ENCODE data around the gene L3MBTL2. TPM values are rescaled to one million over a fixed set of nuclear protein-coding genes. Genes with fewer than 3 reads are reported as not detected.
"Not testable (repeated sequence)": the region's sequence is repeated elsewhere in the genome, so short reads cannot be mapped to it uniquely, and the experiment has no call there.

The L3MBTL2 gene
- total RNA-seq: 15.3 TPM

DNA sequence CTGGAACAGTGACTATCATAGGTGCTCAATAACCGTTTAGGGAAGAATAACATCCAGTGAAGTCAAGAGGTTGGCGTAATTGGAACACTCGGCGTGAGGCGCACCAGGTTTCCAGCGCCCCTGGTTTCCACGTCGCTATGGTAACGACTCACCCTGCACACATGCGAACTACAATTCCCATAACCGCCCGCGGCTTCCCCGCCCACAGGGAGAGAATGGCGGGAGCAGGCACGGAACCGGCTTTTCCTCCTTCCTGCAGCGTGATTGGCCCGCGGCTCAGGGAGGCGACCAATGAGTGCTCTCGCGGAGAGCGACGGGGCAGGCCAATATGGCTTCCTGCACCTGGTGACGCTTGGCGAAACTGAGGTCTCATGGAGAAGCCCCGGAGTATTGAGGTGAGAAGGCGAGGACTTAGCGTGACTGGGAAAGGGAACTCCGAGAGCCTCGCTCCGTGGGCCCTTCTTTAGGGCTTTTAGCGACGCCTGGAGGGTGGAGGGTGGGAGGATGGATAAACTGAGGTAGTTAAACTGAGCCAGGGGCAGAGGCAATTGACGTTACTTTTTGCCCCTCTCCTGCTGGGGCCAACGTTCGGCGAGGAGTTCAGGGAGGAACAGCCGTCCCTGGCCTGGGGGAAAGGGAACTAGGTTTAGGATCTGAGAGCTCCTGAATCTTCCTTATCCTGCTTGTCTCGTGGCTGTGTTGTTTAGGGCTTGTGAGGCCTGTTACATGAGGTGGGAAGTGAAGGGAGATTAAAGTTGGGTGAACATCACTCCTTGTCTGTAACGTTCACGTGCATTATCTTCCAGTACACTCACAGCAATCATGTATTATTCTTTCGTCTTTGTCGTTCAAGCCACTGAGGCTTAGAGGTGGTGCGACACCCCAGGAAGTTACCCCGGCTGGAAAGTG lies at the start of gene L3MBTL2:
Gene L3MBTL2, plus strand, starts transcription at position 321 of the 909 bp plus-strand sequence. Its CDS starts 51 bp downstream, at position 372.
- peak; percentile 99 for DNase-seq

DNA sequence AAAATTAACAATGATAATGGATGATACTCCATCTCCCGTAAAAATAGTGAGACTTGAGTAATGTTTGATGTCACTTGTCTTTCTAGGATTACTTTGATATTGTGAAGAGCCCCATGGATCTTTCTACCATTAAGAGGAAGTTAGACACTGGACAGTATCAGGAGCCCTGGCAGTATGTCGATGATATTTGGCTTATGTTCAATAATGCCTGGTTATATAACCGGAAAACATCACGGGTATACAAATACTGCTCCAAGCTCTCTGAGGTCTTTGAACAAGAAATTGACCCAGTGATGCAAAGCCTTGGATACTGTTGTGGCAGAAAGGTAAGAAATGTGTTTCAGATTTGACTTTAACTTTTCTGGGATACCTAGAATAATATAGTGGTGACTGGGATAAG lies 48.0 kb upstream of the L3MBTL2 start:
- DNase-seq: no peak

DNA sequence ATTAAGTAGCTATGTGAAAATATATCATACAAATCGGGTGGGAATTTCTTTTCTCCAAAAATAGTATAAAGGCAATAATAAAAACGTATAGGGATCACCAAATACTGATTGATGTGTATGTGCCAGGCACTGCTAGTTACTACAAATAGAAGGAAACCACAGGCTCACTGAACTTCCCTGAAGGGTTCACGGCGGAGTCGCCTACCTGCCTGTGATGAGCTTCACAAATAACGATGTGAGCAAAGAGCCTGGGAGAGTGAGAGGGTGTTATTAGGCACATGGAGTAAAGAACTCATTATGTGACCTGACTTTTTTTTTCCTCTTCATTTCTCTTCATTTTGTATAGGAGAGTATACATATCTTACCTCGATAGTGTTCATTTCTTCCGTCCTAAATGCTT lies 36.0 kb upstream of the L3MBTL2 start:
- no peak for DNase-seq

DNA sequence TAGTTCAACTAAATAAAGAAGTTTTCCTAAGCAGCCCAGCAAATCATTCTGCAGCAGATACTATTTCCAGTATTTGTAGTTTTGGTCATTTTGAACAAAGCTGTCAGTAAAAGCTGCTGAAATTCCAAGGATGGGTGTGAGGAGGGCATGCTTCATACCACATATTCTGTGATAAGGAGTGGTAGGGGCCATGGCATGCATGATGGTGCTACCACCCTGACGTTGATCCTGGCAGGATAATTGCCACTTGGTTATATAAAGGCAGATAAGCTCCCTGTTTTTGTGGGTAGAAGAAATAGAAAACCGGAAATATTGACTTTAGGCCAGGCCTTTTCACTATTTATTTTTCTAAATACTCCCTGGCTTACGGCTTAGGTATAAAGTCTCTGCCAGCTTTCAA lies 33.1 kb upstream of the L3MBTL2 start:
- no peak for DNase-seq

GRCh38 chr22:41175546-41175945 lies 29.6 kb upstream of the L3MBTL2 start:
- no peak for DNase-seq

- DNase-seq: peak; percentile 45
Observed at GRCh38 chr22:41177040-41177621, 28.0 kb upstream of the L3MBTL2 start.

DNA sequence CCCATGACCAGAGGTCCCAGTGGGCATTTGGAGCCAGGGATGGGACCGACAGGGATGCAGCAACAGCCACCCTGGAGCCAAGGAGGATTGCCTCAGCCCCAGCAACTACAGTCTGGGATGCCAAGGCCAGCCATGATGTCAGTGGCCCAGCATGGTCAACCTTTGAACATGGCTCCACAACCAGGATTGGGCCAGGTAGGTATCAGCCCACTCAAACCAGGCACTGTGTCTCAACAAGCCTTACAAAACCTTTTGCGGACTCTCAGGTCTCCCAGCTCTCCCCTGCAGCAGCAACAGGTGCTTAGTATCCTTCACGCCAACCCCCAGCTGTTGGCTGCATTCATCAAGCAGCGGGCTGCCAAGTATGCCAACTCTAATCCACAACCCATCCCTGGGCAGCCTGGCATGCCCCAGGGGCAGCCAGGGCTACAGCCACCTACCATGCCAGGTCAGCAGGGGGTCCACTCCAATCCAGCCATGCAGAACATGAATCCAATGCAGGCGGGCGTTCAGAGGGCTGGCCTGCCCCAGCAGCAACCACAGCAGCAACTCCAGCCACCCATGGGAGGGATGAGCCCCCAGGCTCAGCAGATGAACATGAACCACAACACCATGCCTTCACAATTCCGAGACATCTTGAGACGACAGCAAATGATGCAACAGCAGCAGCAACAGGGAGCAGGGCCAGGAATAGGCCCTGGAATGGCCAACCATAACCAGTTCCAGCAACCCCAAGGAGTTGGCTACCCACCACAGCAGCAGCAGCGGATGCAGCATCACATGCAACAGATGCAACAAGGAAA lies 27.3 kb upstream of the L3MBTL2 start:
- peak; percentile 49 for DNase-seq

GRCh38 chr22:41178425-41178975 lies 26.6 kb upstream of the L3MBTL2 start:
- DNase-seq: no peak

GRCh38 chr22:41180362-41180761 lies 24.8 kb upstream of the L3MBTL2 start:
- DNase-seq: not testable (repeated sequence)

DNA sequence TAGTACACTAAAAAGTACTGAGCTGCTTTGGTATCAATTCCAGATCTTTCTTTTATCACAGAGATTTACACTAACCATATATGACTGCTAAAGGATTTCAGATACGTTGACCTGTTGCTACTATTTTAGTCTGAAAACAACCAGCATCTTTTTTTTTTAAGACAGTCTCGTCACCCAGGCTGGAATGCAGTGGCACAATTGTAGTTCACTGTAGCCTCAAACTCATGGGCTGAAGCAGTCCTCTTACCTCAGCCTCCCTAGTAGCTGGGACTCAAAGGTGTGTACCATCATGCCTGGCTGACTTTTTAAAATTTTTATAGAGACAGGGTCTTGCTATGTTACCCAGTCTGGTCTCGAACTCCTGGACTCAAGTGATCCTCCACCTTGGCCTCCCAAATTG lies 24.2 kb upstream of the L3MBTL2 start:
- DNase-seq: no peak

- peak; percentile 25 for DNase-seq
Observed at GRCh38 chr22:41181349-41182241, 23.5 kb upstream of the L3MBTL2 start.

DNA sequence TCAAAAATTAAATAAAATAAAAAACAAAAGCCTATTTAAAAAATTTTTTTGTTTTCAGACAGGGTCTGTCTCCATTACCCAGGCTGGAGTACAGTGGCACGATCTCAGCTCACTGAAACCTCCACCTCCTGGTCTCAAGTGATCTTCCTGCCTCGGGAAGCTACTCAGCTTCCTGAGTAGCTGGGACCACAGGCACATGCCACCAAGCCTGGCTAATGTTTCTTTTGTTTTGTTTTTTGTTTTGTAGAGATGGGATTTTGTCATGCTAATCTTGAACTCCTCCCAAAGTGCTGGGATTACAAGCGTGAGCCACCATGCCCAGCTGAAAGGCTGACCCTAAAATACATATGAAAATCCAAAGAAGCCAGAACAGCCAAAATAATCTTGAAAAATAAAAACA lies 20.4 kb upstream of the L3MBTL2 start:
- no peak for DNase-seq

DNA sequence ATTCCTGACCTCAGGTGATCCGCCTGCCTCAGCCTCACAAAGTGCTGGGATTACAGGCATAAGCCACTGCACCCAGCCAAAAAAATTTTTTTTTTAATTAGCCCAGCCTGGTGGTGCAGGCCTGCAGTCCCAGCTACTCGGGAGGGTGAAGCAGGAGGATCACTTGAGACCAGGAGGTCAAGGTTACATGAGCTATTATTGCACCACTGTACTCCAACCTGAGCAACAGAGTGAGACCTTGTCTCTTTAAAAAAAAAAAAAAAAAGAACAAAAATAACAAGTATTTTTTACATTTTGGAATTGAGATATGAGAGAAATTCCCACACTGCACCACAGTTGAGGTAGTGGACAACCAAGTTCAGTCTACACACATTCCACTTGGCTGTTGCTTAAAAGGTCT lies 13.6 kb upstream of the L3MBTL2 start:
- DNase-seq: no peak

DNA sequence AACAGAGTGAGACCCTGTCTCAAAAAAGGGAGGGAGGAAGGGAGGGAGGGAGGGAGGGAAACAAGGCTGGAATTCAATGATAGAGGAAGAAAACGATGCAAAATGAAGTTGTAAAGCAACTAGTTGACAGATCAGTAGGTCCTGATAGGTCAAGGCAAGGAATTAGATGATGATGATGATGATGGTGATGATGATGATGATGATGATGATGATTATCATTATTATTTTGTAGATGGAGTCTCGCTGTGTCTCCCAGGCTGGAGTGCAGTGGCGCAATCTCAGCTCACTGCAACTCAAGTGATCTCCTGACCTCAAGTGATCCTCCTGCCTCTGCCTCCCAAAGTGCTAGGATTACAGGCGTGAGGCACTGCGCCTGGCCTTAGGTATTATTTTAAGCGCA lies 11.3 kb upstream of the L3MBTL2 start:
- no peak for DNase-seq

DNA sequence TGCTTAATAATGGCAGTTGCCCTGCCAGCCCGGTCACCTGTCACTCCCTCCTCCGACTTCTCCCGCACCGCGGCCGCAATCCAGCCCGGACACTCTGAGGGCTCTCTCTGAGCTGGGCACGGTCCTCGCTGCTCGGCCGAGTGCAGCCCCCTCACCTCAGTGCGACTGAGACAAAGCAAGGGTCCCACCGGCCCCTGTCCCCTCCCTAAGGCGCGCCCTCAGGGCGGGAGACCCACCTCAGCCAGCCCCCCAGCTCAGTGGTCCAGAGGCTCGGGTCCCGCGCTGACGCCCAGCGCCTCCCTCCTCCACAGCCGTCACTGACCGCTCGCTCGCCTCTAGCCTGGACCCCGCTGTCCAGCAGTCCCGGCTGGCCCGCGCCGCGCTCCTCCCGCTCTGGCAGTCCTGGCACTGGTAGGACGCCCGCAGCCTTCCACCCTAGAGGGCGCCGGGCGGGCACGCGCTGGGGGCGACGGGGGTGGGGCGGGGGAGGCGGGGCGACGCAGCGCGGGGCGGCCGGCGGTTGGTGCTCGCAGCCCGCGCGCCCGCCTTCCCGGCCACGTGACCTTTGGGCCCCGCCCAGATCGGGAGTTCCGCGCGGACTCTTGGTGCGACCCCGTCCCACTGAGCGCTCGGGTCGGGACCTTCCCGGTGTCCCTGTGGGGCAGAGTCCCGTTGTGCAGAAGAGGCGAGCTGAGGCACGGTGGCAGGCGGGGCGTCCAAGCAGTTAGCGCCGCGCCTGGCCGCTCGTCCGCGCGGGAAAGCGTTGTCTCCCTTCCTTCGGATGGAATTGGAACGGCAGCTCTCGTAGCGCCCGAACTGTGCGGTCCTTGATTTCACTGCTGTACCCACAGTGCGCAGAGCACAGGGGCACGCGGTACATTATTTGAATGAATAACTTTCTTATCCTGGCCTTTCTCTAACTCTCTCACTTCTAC lies 7.8 kb upstream of the L3MBTL2 start:
- peak; percentile 89 for DNase-seq

DNA sequence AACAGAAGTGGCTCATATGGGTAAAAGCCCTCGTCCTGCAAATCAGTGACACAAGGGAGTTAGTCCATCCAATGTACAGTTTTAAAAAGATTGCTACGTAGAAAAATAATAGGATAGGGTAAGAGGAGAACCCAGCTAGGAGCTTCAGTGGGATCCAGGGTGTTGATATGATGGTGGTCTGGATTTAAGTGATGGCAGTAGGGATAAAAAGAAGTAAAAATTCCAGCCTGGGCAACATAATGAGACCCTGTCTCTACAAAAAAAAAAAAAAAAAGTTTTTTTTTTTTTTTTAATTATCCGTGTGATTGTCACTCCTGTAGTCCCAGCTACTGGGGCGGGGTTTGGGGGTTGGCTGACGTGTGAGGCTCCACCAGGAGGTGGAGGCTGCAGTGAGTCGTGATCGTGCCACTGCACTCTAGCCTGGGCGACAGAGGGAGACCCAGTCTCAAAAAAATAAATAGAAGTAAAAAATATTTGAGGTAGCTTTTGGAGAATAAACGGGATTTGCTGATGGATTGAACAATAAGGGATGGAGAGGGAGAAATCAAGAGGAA lies 7.0 kb upstream of the L3MBTL2 start:
- peak; percentile 38 for DNase-seq

DNA sequence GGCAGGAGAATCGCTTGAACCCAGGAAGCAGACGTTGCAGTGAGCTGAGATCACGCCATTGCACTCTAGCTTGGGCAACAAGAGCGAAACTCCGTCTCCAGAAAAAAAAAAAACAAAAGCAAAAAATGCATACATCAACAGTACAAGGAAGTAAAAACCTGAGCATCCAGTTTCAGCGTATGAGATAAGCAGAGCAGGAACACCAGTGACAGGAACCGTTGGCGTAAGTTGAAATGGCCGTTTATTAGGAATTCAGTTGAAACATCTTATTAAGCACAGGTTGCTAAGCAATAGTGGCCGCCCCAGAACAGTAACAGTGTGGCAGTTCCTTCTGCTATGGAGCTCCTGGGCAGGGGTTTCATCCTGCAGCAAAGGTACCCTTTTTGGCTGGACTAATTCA lies 4.0 kb upstream of the L3MBTL2 start:
- DNase-seq: no peak

- DNase-seq: no peak
Observed at GRCh38 chr22:41203118-41203517, 2.0 kb upstream of the L3MBTL2 start.

DNA sequence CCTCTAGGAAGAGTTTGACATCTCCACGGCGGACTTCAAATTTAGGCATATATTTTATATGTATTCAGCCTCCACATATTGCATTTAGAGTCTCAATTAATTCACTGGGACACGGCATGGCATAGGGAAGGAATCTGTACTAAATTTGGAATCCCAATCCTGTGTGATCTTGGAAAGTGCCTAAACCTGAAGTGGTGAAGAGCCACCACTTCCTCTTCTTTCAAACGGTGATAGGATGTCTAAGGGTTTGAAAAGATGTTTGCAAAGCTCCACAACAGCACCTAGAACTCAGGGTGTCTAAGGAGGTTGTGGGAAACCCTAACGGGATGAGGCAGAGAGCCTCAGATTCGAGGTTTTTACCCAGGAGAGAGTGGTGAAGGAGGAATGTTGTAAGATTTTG lies 1.0 kb upstream of the L3MBTL2 start:
- no peak for DNase-seq

GRCh38 chr22:41206719-41207118 lies 1.6 kb downstream of the L3MBTL2 start:
- no peak for DNase-seq
